ENCODE data around the gene KDM8. TPM values are rescaled to one million over a fixed set of nuclear protein-coding genes. Genes with fewer than 3 reads are reported as not detected.

The KDM8 gene
- polyA plus RNA-seq, 1 of the 3 experiments (the other 2 are of a cell fraction) = 3.3 TPM

DNA sequence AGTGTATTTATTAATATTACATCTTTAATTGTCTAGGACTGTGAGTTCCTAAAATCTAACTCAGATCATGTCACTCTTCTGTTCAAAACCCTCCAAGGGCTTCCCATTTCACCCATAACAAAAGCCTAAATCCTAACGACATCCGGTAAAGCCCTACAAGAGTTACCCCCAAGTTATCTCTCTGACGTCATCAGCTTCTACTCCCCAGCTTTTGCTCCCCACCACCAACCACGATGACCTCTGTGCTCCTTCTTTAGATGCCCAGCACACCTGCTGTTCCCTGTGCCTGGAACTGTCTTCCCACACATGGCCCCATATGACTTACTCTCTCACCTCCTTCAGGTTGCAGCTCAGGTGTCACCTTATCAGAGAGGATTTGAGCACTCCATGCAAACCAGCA is 6.3 kb upstream of the KDM8 start:
- TF ChIP-seq REST (IDR thresholded peaks at IDR 0.05; ENCODE audit: low read depth, low read length) (no peak), MXI1 (IDR thresholded peaks at IDR 0.05; ENCODE audit: low read depth, low read length) (no peak), GATA2 (CRISPR knock-in tag; IDR thresholded peaks at IDR 0.05) (no peak), TAF1 (IDR thresholded peaks at IDR 0.05; ENCODE audit: borderline replicate concordance, low read depth, low read length) (no peak), FOXM1 (IDR thresholded peaks at IDR 0.05; ENCODE audit: low read depth) (no peak), ZBTB33 (IDR thresholded peaks at IDR 0.05; ENCODE audit: borderline replicate concordance, low read depth) (no peak), EP300 (IDR thresholded peaks at IDR 0.05; ENCODE audit: borderline replicate concordance in 1 of 2, low read depth in 1 of 2, low read length in 1 of 2) (no peak), YY1 (IDR thresholded peaks at IDR 0.05; ENCODE audit: low read depth) (no peak), POLR2AphosphoS5 (IDR thresholded peaks at IDR 0.05; ENCODE audit: low read depth, low read length) (no peak)
- TF ChIP-seq, protein P1, sequence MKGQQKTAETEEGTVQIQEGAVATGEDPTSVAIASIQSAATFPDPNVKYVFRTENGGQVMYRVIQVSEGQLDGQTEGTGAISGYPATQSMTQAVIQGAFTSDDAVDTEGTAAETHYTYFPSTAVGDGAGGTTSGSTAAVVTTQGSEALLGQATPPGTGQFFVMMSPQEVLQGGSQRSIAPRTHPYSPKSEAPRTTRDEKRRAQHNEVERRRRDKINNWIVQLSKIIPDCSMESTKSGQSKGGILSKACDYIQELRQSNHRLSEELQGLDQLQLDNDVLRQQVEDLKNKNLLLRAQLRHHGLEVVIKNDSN (IDR thresholded peaks at IDR 0.05; ENCODE audit: borderline replicate concordance, low read depth) = no peak
- TF ChIP-seq, protein P2, sequence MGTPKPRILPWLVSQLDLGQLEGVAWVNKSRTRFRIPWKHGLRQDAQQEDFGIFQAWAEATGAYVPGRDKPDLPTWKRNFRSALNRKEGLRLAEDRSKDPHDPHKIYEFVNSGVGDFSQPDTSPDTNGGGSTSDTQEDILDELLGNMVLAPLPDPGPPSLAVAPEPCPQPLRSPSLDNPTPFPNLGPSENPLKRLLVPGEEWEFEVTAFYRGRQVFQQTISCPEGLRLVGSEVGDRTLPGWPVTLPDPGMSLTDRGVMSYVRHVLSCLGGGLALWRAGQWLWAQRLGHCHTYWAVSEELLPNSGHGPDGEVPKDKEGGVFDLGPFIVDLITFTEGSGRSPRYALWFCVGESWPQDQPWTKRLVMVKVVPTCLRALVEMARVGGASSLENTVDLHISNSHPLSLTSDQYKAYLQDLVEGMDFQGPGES (IDR thresholded peaks at IDR 0.05; ENCODE audit: low read depth, low read length) = no peak
- TF ChIP-seq, protein P3, sequence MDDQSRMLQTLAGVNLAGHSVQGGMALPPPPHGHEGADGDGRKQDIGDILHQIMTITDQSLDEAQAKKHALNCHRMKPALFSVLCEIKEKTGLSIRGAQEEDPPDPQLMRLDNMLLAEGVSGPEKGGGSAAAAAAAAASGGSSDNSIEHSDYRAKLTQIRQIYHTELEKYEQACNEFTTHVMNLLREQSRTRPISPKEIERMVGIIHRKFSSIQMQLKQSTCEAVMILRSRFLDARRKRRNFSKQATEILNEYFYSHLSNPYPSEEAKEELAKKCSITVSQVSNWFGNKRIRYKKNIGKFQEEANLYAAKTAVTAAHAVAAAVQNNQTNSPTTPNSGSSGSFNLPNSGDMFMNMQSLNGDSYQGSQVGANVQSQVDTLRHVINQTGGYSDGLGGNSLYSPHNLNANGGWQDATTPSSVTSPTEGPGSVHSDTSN (IDR thresholded peaks at IDR 0.05) = no peak
- H3K4me2 ChIP-seq = no peak overlapping the region
- H2AFZ ChIP-seq (ENCODE audit: low read depth) = no peak overlapping the region
- H3K4me3 ChIP-seq (ENCODE audit: low read depth in 2 of 2, low read length in 1 of 2) = no peak overlapping the region
- H3K4me1 ChIP-seq (ENCODE audit: control insufficient read depth in 1 of 2, insufficient read depth in 2 of 2, low read depth in 1 of 2, low read length in 1 of 2) = peaks cover 0 to 3% of the 10 kb centered on the region in 2 experiments; a peak in 1 of 4 replicates
- ChIA-PET POLR2A (no interaction called here), CTCF (interaction anchor here (0.6 to 1.7 kb wide), 2 partner anchors 17 to 38 kb away, joined by 3 to 6 read pairs; no protein-coding TSS in a partner anchor)
- DNase-seq = no peak
- no peaks in the 10 kb centered on the region for H3K9me2 ChIP-seq
- no peaks in the 10 kb centered on the region; the same call in 1 of the 2 replicates for H3K27me3 ChIP-seq (ENCODE audit: insufficient read depth)
- no peaks in the 10 kb centered on the region for H3K79me2 ChIP-seq (ENCODE audit: insufficient read depth)
- H3K9me3 ChIP-seq = no peaks in the 10 kb centered on the region
- H3K27ac ChIP-seq (ENCODE audit: low read depth in 2 of 2, low read length in 1 of 2) = no peak overlapping the region
- H3K36me3 ChIP-seq (replicated peaks in 1 of 2; ENCODE audit: control insufficient read depth in 1 of 2, insufficient read depth in 2 of 2, low read length in 1 of 2) = no peaks in the 10 kb centered on the region
- 77% methylated on average over 4 of the region's 4 CpGs for WGBS (ENCODE audit: low lambda C conversion rate)
- H3F3A ChIP-seq (replicated peaks; ENCODE audit: insufficient read depth) = no peaks in the 10 kb centered on the region
- H4K20me1 ChIP-seq (ENCODE audit: insufficient read depth) = no peaks in the 10 kb centered on the region
- H3K9ac ChIP-seq = no peak overlapping the region
